NT2/D1 (cell line): ENCODE measurements around the gene MYOZ1.

Experiments used
- DNase-seq: peaks from one replicate; pipeline ENCODE4 v3.0.0-alpha.2; 2011; ENCODE audit warnings: low read depth, low spot score
- H3K27me3 ChIP-seq: 2 replicates; pipeline ENCODE4 v1.6.0; 2011; ENCODE audit warnings: mild to moderate bottlenecking; ENCODE audit not compliant: insufficient read length, insufficient read depth
- H3K36me3 ChIP-seq: 2 replicates; pipeline ENCODE4 v1.6.1; 2011; ENCODE audit warnings: mild to moderate bottlenecking, low read length, mixed read lengths; ENCODE audit not compliant: insufficient read depth, insufficient read length
- H3K4me1 ChIP-seq: 2 replicates; pipeline ENCODE4 v1.5.1; 2011; ENCODE audit not compliant: insufficient read depth, insufficient read length
- H3K4me3 ChIP-seq: 2 replicates; pipeline ENCODE4 v1.5.1; 2011; ENCODE audit warnings: low read depth; ENCODE audit not compliant: insufficient read length
- H3K9ac ChIP-seq: 2 replicates; pipeline ENCODE4 v1.6.0; 2011; ENCODE audit warnings: low read depth; ENCODE audit not compliant: insufficient read length
- H3K9me3 ChIP-seq: 2 replicates; pipeline ENCODE4 v1.5.1; 2011; ENCODE audit warnings: mild to moderate bottlenecking, low read length; ENCODE audit not compliant: insufficient read depth
- SUZ12 ChIP-seq: IDR thresholded peaks from 2 replicates; pipeline ENCODE4 v1.6.1; 2011; ENCODE audit not compliant: insufficient read length, insufficient read depth; ENCODE audit errors: extremely low read depth
- YY1 ChIP-seq: IDR thresholded peaks from 2 replicates; pipeline ENCODE4 v1.6.1; 2011; ENCODE audit not compliant: insufficient read length, insufficient read depth
- ZNF274 ChIP-seq: IDR thresholded peaks from 2 replicates; pipeline ENCODE4 v1.6.1; 2011; ENCODE audit warnings: mild to moderate bottlenecking, low read depth, low read length

MYOZ1 gene

DNA sequence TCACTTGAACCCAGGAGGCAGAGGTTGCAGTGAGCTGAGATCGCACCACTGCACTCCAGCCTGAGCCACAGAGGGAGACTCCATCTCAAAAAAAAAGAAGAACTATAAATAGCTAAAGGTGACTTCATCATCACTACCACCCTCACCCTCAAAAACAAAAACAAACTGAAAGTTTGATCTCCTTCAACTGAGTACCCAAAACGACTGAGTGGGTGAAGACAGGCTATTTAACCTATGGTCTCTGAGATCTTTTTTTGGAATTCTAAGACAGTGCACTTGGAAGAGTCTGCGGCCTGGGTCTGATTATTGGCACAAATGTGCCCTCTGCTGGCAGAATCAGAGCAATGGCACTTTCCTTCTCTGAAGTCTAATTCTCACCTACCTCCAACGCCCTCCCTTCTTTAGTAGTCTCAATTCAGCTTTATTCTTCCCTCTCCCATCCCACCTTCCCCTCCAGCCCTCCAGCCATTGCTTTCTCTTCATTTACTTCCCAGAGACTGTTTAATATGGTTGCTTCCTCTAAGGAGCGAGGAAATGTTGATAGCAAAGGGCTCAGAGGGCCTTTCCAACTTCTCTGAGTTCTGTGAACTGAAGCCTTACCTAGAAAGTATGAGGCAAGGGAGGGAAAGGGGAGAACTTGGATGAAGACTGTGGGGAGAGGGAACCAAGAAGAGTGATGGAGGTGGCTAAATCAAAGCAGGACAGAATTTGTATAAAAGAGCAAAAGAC is 2.9 kb upstream of the MYOZ1 start:
- Histone ChIP-seq H3K4me3 (no peak overlapping the region), H3K27me3 (no peaks in the 10 kb centered on the region), H3K4me1 (peaks cover 3% of the 10 kb centered on the region), H3K9ac (no peak overlapping the region), H3K9me3 (no peaks in the 10 kb centered on the region), H3K36me3 (no peaks in the 10 kb centered on the region)
- no peak for TF ChIP-seq SUZ12
- TF ChIP-seq YY1: no peak
- TF ChIP-seq ZNF274: no peak
- DNase-seq: peak; percentile 40

GRCh38 chr10:73643362-73643761 is 2.1 kb upstream of the MYOZ1 start:
- DNase-seq: no peak
- no peak overlapping the region for H3K4me3 ChIP-seq
- no peaks in the 10 kb centered on the region for H3K9me3 ChIP-seq

DNA sequence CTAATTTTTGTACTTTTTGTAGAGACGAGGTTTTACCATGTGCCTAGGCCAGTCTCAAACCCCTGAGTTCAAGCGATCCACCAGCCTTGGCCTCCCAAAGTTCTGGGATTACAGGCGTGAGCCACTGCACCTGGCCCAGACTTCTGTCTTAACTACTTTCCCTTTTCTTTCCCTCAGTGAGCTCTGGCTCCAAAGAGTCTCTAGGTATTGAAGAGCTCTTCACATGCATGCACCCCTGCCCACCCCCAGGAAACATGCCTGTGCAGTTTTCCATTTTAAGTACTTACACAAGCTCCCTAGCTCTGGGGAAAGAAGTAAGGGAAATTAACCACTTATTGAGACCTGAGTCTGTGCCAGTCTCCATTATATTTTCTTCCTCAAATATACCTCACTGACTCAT is 2.0 kb downstream of the MYOZ1 start:
- H3K9ac ChIP-seq: no peak overlapping the region
- no peaks in the 10 kb centered on the region for H3K27me3 ChIP-seq
- no peak for DNase-seq
- H3K4me1 ChIP-seq: no peaks in the 10 kb centered on the region
- no peaks in the 10 kb centered on the region for H3K36me3 ChIP-seq
- H3K4me3 ChIP-seq: no peak overlapping the region
- no peaks in the 10 kb centered on the region for H3K9me3 ChIP-seq
- no peak for TF ChIP-seq SUZ12
- TF ChIP-seq YY1: no peak
- no peak for TF ChIP-seq ZNF274

More at GRCh38 chr10:73643362-73643761, 2.1 kb upstream of the MYOZ1 start:
- Histone ChIP-seq H3K4me1 (peaks cover 3% of the 10 kb centered on the region), H3K36me3 (no peaks in the 10 kb centered on the region), H3K9ac (no peak overlapping the region), H3K27me3 (no peaks in the 10 kb centered on the region)
- no peak for TF ChIP-seq SUZ12

- Histone ChIP-seq H3K4me1 (no peaks in the 10 kb centered on the region), H3K4me3 (no peak overlapping the region), H3K27me3 (no peaks in the 10 kb centered on the region), H3K9me3 (no peaks in the 10 kb centered on the region), H3K36me3 (no peaks in the 10 kb centered on the region), H3K9ac (no peak overlapping the region)
- DNase-seq: no peak
- TF ChIP-seq ZNF274 (no peak), SUZ12 (no peak), YY1 (no peak)
Observed at GRCh38 chr10:73635781-73636180, 5.5 kb downstream of the MYOZ1 start.

- Histone ChIP-seq H3K9me3 (no peaks in the 10 kb centered on the region), H3K27me3 (no peaks in the 10 kb centered on the region), H3K4me3 (no peak overlapping the region), H3K9ac (no peak overlapping the region), H3K36me3 (no peaks in the 10 kb centered on the region), H3K4me1 (no peaks in the 10 kb centered on the region)
- TF ChIP-seq SUZ12: no peak
- TF ChIP-seq ZNF274: no peak
- TF ChIP-seq YY1: no peak
- DNase-seq: no peak
Observed at GRCh38 chr10:73634421-73634820, 6.9 kb downstream of the MYOZ1 start.

DNA sequence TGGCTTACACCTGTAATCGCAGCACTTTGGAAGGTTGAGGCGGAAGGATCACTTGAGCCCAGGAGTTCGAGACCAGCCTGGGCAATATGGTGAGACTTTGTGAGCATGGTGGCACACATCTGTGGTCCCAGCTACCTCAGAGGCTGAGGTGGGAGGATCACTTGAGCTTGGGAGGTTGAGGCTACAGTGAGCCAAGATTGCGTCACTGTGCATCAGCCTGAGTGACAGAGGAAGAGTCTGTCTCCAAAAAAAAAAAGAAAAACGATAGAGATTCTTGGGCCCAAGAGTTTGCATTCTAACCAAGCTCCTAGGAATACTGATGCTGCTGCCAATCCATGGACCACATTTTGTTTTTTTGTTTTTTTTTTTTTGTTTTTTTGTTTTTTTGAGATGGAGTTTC is 12.1 kb downstream of the MYOZ1 start:
- Histone ChIP-seq H3K9me3 (no peaks in the 10 kb centered on the region), H3K36me3 (peaks cover 2% of the 10 kb centered on the region), H3K27me3 (no peaks in the 10 kb centered on the region), H3K4me1 (no peaks in the 10 kb centered on the region), H3K4me3 (no peak overlapping the region), H3K9ac (no peak overlapping the region)
- DNase-seq: no peak
- TF ChIP-seq YY1 (no peak), ZNF274 (no peak), SUZ12 (no peak)

- TF ChIP-seq SUZ12: no peak
- TF ChIP-seq YY1: no peak
- Histone ChIP-seq H3K4me3 (no peak overlapping the region), H3K27me3 (no peaks in the 10 kb centered on the region), H3K36me3 (peaks cover 2% of the 10 kb centered on the region), H3K9me3 (no peaks in the 10 kb centered on the region), H3K4me1 (no peaks in the 10 kb centered on the region), H3K9ac (no peak overlapping the region)
- DNase-seq: no peak
Observed at GRCh38 chr10:73628405-73628804, 12.9 kb downstream of the MYOZ1 start.
